ENCODE data around the gene C1S.

GRCh38 chr12:7046383-7047105 lies 14.0 kb upstream of the C1S start:
- TF ChIP-seq CTCF (IDR thresholded peaks at IDR 0.05), result no peak
- no peak for TF ChIP-seq POLR2AphosphoS5 (IDR thresholded peaks at IDR 0.05)
- TF ChIP-seq POLR2A (IDR thresholded peaks at IDR 0.05), result no peak
- no peak for TF ChIP-seq EP300 (IDR thresholded peaks at IDR 0.05; ENCODE audit: low read depth)
